Endothelial cell of umbilical vein (primary cell): ENCODE measurements around the gene FBXW10B. TPM values are rescaled to one million over a fixed set of nuclear protein-coding genes. Genes with fewer than 3 reads are reported as not detected.
"Not testable (repeated sequence)": the region's sequence is repeated elsewhere in the genome, so short reads cannot be mapped to it uniquely, and the experiment has no call there.

ENCODE experiments used
- BruUV-seq: library from RNA; stranded (reverse); fragments of 400-500 nt; replicated peaks from 2 replicates; lab custom pipeline; 2021; lab: Mats Ljungman, UMichigan
- CTCF ChIA-PET: fragments of 300-600, 350-600 bp; sonication (Branson Sonifier 250); formaldehyde crosslinking; loops from one replicate; lab custom pipeline; 2021; ENCODE audit warnings: antibody characterized with exemption, inconsistent platforms; lab: Charles Lee
- POLR2A ChIA-PET: fragments of 300-600, 350-600 bp; sonication (Branson Sonifier 250); formaldehyde crosslinking; loops from one replicate; lab custom pipeline; 2021; ENCODE audit warnings: antibody characterized with exemption, inconsistent platforms; lab: Charles Lee
- DNase-seq: peaks from one replicate; pipeline ENCODE4 v3.0.0-alpha.2; 2011; ENCODE audit warnings: low read depth, low spot score
- FAIRE-seq: peaks from 2 replicates; lab custom pipeline; 2011; peaks lifted over from hg19 to GRCh38; lab: Jason Lieb, UNC
- H2AFZ ChIP-seq: 2 replicates; pipeline ENCODE4 v1.6.0; 2012; ENCODE audit warnings: low read depth, low read length, control low read depth, inconsistent platforms
- H3K27ac ChIP-seq: 2 replicates; pipeline ENCODE4 v1.5.1; 2011; ENCODE audit warnings: low read depth, mild to moderate bottlenecking, control low read depth, low read length, moderate library complexity; ENCODE audit not compliant: insufficient read depth
- H3K27me3 ChIP-seq, 2 experiments: 2 replicates each; pipeline versions ENCODE4 v1.6.0 to v1.6.1; 2011; ENCODE audit warnings: low read length in 2 of 2, mixed read lengths in 1 of 2; ENCODE audit not compliant: control insufficient read depth in 2 of 2, insufficient read depth in 2 of 2
- H3K36me3 ChIP-seq, 2 experiments: 2 replicates in 1 of 2; 3 replicates in 1 of 2; pipeline ENCODE4 v1.5.1; 2011; ENCODE audit warnings: low read length in 2 of 2, mild to moderate bottlenecking in 1 of 2, moderate library complexity in 1 of 2; ENCODE audit not compliant: control insufficient read depth in 2 of 2, insufficient read depth in 2 of 2; ENCODE audit errors: extremely low read depth in 1 of 2
- H3K4me1 ChIP-seq: 3 replicates; pipeline ENCODE4 v1.5.1; 2011; ENCODE audit warnings: mild to moderate bottlenecking, low read length; ENCODE audit not compliant: control insufficient read depth, insufficient read depth; ENCODE audit errors: extremely low read depth
- H3K4me2 ChIP-seq: 2 replicates; pipeline ENCODE4 v1.6.1; 2011; ENCODE audit warnings: low read length, control low read depth, mixed read lengths; ENCODE audit not compliant: insufficient read depth
- H3K4me3 ChIP-seq, 3 experiments: fragments of 200-600 bp in 1 of 3; sonication (generic), shearing (Covaris generic) in 1 of 3; replicated peaks in 1 of 3; 2 replicates each; pipeline ENCODE4 v1.5.1; 2011 to 2016; ENCODE audit warnings: control low read depth in 3 of 3, low read length in 3 of 3, mild to moderate bottlenecking in 2 of 3, inconsistent platforms in 1 of 3, low read depth in 1 of 3, moderate library complexity in 1 of 3; ENCODE audit not compliant: insufficient read depth in 1 of 3
- H3K79me2 ChIP-seq: 2 replicates; pipeline ENCODE4 v1.6.0; 2012; ENCODE audit warnings: low read length, inconsistent platforms; ENCODE audit not compliant: control insufficient read depth, insufficient read depth
- H3K9ac ChIP-seq: replicated peaks from 2 replicates; pipeline ENCODE3; 2011; ENCODE audit warnings: low read length, control low read depth; ENCODE audit not compliant: insufficient read depth; ENCODE audit errors: extremely low read depth
- H3K9me1 ChIP-seq: replicated peaks from 3 replicates; pipeline ENCODE4 v1.6.0; 2011; ENCODE audit warnings: mild to moderate bottlenecking, low read length; ENCODE audit not compliant: control insufficient read depth, insufficient read depth; ENCODE audit errors: extremely low read depth
- H3K9me3 ChIP-seq: replicated peaks from 2 replicates; pipeline ENCODE4 v1.5.1; 2012; ENCODE audit warnings: low read length, inconsistent platforms; ENCODE audit not compliant: control insufficient read depth, insufficient read depth
- H4K20me1 ChIP-seq: replicated peaks from 2 replicates; pipeline ENCODE3; 2011; ENCODE audit warnings: mild to moderate bottlenecking, low read length; ENCODE audit not compliant: control insufficient read depth, insufficient read depth; ENCODE audit errors: extremely low read depth
- dilution Hi-C: fragments of 300-500 bp; cut with MboI; formaldehyde crosslinking; loops from one replicate; pipeline ENCODE4 v1.15.0; 2019; ENCODE audit warnings: low sequenced_read_pairs; ENCODE audit not compliant: extremely low pct_ligation_motif_present
- intact Hi-C: fragments of 100-400 bp; cut with micrococcal nuclease; formaldehyde crosslinking; loops from one replicate; pipeline ENCODE4 v1.10.0; 2022
- polyA plus RNA-seq, 4 experiments: library from polyadenylated mRNA; depleted of rRNA in 3 of 4; stranded (reverse) in 3 of 4; unstranded in 1 of 4; fragments of >200 nt; gene quantifications; 2 replicates each; pipeline versions ENCODE4 v1.2.1 to v1.2.3, GENCODE V29; 2011 to 2012; ENCODE audit warnings: missing spikeins in 1 of 4
- total RNA-seq: library from RNA; stranded (reverse); gene quantifications from 2 replicates; pipeline ENCODE4 v1.2.3, GENCODE V29; 2021

The FBXW10B gene
- total and polyA plus RNA-seq, 2 donors (not counting 3 experiments of a cell fraction or from before 2014, with no cell fraction given) = 1.3 to 2.5 TPM

GRCh38 chr17:15642505-15643251 is 23.2 kb upstream of the FBXW10B start:
- DNase-seq, CTCF ChIA-PET, H3K9me1 ChIP-seq, dilution Hi-C loops, H3K4me3 ChIP-seq, H3K4me1 ChIP-seq, H3K27me3 ChIP-seq, H3K4me2 ChIP-seq, H2AFZ ChIP-seq, H4K20me1 ChIP-seq, H3K36me3 ChIP-seq, H3K79me2 ChIP-seq, H3K9me3 ChIP-seq, H3K9ac ChIP-seq, intact Hi-C loops, POLR2A ChIA-PET, H3K27ac ChIP-seq: not testable (repeated sequence)
- TSS peak; percentile 33 for BruUV-seq
- FAIRE-seq = peak; percentile 92

GRCh38 chr17:15642014-15642413 is 22.5 kb upstream of the FBXW10B start:
- H4K20me1 ChIP-seq, H3K9ac ChIP-seq, H3K4me3 ChIP-seq, CTCF ChIA-PET, POLR2A ChIA-PET, dilution Hi-C loops, FAIRE-seq, H3K36me3 ChIP-seq, H3K9me1 ChIP-seq, DNase-seq, H3K27me3 ChIP-seq, intact Hi-C loops, H3K27ac ChIP-seq, H3K79me2 ChIP-seq, H3K4me1 ChIP-seq, H3K4me2 ChIP-seq, BruUV-seq, H2AFZ ChIP-seq, H3K9me3 ChIP-seq: not testable (repeated sequence)

GRCh38 chr17:15630930-15631453 is 11.5 kb upstream of the FBXW10B start:
- CTCF ChIA-PET, H2AFZ ChIP-seq, H4K20me1 ChIP-seq, H3K27ac ChIP-seq, H3K4me2 ChIP-seq, H3K9me1 ChIP-seq, H3K4me1 ChIP-seq, BruUV-seq, POLR2A ChIA-PET, H3K4me3 ChIP-seq, dilution Hi-C loops, H3K27me3 ChIP-seq, H3K79me2 ChIP-seq, H3K36me3 ChIP-seq, intact Hi-C loops, H3K9ac ChIP-seq, H3K9me3 ChIP-seq: not testable (repeated sequence)
- FAIRE-seq (peak; percentile 81), DNase-seq (peak; percentile 19)

- FAIRE-seq, H3K27ac ChIP-seq, DNase-seq, H3K27me3 ChIP-seq, H3K9ac ChIP-seq, H3K9me3 ChIP-seq, CTCF ChIA-PET, H3K79me2 ChIP-seq, POLR2A ChIA-PET, H4K20me1 ChIP-seq, H3K4me1 ChIP-seq, H3K36me3 ChIP-seq, H3K4me3 ChIP-seq, H3K4me2 ChIP-seq, H2AFZ ChIP-seq, H3K9me1 ChIP-seq, dilution Hi-C loops, intact Hi-C loops, BruUV-seq: not testable (repeated sequence)
These were observed 10.5 kb upstream of the FBXW10B start for GRCh38 chr17:15629991-15630390.
